Esophagus mucosa (tissue), 1 donor: Measurements from ENCODE around the gene AMH. TPM values are rescaled to one million over a fixed set of nuclear protein-coding genes. Genes with fewer than 3 reads are reported as not detected.
"Not testable (repeated sequence)": the region's sequence is repeated elsewhere in the genome, so short reads cannot be mapped to it uniquely, and the experiment has no call there.

Source experiments
- ATAC-seq: fragments of 200-7000 bp; cut with Tn5 transposase; one replicate; pipeline ENCODE4 v1.9.1; 2020
- total RNA-seq: library from RNA; stranded (reverse); gene quantifications from one replicate; pipeline ENCODE4 v1.2.4, GENCODE V29; 2023
- donor health status: DM: yes; HTN: yes; CAD: no.

AMH gene
- total RNA-seq, 1 donor from 2014 or later: 0.56 TPM

GRCh38 chr19:2271234-2272103, 22.3 kb downstream of the AMH start:
- peak; percentile 45 for ATAC-seq

- peak; percentile 3 for ATAC-seq
These were observed 24.4 kb downstream of the AMH start for GRCh38 chr19:2273356-2274184.

GRCh38 chr19:2274185-2274711, 25.1 kb downstream of the AMH start:
- ATAC-seq: no peak

GRCh38 chr19:2274931-2275535, 25.9 kb downstream of the AMH start:
- peak; percentile 14 for ATAC-seq

GRCh38 chr19:2275588-2276428, 26.7 kb downstream of the AMH start:
- peak; percentile 41 for ATAC-seq

GRCh38 chr19:2276429-2276986, 27.4 kb downstream of the AMH start:
- no peak for ATAC-seq

GRCh38 chr19:2277138-2277537, 28.0 kb downstream of the AMH start:
- no peak for ATAC-seq

GRCh38 chr19:2278459-2279158, 29.5 kb downstream of the AMH start:
- ATAC-seq: no peak

GRCh38 chr19:2280633-2281264, 31.6 kb downstream of the AMH start:
- no peak for ATAC-seq

GRCh38 chr19:2281265-2282061, 32.3 kb downstream of the AMH start:
- not testable (repeated sequence) for ATAC-seq

- peak; percentile 28 for ATAC-seq
These were observed 33.1 kb downstream of the AMH start, which contains the start of gene PEAK3 for GRCh38 chr19:2282062-2282861. Gene PEAK3, minus strand, starts transcription at chr19:2282175. Its CDS starts 1,244 bp downstream, at chr19:2280931.

- no peak for ATAC-seq
These were observed 33.7 kb downstream of the AMH start for GRCh38 chr19:2282862-2283237.

GRCh38 chr19:2283835-2284507, 34.8 kb downstream of the AMH start:
- ATAC-seq: no peak

GRCh38 chr19:2286402-2287140, 37.4 kb downstream of the AMH start:
- no peak for ATAC-seq

GRCh38 chr19:2287585-2288337, 38.6 kb downstream of the AMH start:
- no peak for ATAC-seq

GRCh38 chr19:2288338-2288817, 39.3 kb downstream of the AMH start:
- ATAC-seq: no peak
